Astrocyte (in vitro differentiated cells and primary cell): ENCODE measurements around the gene EFCC1.

ENCODE experiments used
- EZH2 ChIP-seq: IDR thresholded peaks from 2 replicates; pipeline ENCODE4 v1.6.1; 2012; ENCODE audit warnings: mild to moderate bottlenecking, low read length, inconsistent platforms; ENCODE audit not compliant: insufficient read depth
- TF ChIP-seq, protein P1 (sequence below): IDR thresholded peaks from 2 replicates; pipeline ENCODE4 v1.5.1; 2011; ENCODE audit warnings: low read depth, mild to moderate bottlenecking, inconsistent platforms, low read length, moderate library complexity; ENCODE audit not compliant: insufficient read depth

DNA sequence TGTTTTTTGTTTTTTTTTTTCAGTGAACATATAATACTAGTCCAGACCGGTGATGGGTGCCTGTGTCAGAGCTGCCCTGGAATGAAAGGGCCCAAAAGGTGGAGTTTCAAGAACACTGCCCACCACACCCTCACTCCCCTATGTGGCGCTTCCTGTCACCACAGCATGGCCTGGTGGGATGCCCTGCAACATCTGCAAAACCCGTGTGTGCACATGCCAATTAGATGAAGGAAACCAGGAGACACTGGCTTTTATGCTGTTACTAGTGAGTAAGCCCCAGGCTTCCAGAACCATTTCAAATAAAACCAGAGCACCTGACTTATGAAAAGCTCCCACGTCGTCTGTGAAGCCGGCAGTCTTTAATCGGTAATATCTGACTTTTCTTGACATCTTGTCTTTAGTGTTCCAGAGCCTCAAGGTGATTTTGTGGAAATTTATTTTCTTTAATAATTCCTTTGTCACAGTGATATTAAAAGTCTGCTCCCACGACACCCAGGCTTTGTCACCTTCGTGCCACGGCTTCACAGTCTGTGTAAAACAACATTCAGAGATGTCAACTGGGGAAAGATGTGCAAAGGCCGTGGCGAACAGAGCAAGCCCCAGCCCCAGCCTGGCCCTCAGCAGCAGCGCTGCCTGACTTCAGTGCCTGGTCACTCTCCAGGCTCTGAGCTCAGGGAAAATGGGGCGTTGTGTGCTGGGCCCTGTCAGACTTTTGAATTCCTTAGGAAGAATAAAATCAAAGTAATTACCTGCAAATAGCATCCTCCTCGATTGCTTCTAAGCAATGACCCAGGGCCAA lies 13.6 kb upstream of the EFCC1 start:
- TF ChIP-seq, protein P1, sequence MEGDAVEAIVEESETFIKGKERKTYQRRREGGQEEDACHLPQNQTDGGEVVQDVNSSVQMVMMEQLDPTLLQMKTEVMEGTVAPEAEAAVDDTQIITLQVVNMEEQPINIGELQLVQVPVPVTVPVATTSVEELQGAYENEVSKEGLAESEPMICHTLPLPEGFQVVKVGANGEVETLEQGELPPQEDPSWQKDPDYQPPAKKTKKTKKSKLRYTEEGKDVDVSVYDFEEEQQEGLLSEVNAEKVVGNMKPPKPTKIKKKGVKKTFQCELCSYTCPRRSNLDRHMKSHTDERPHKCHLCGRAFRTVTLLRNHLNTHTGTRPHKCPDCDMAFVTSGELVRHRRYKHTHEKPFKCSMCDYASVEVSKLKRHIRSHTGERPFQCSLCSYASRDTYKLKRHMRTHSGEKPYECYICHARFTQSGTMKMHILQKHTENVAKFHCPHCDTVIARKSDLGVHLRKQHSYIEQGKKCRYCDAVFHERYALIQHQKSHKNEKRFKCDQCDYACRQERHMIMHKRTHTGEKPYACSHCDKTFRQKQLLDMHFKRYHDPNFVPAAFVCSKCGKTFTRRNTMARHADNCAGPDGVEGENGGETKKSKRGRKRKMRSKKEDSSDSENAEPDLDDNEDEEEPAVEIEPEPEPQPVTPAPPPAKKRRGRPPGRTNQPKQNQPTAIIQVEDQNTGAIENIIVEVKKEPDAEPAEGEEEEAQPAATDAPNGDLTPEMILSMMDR, result no peak
- TF ChIP-seq EZH2, result no peak
